GM23338 (cell line): Measurements from ENCODE around the gene ALG14. TPM values are rescaled to one million over a fixed set of nuclear protein-coding genes. Genes with fewer than 3 reads are reported as not detected.

Experiments
- ATAC-seq: fragments of 200-7000 bp; cut with Tn5 transposase; 3 replicates; pipeline ENCODE4 v1.9.1; 2020
- DNase-seq: peaks from one replicate; pipeline ENCODE4 v3.0.0-alpha.2; 2015; ENCODE audit warnings: low spot score
- H2AFZ ChIP-seq: fragments of 200-600 bp; sonication (generic); 2 replicates; pipeline ENCODE4 v1.8.0; 2016; ENCODE audit warnings: antibody characterized with exemption, mild to moderate bottlenecking, moderate library complexity
- H3F3A ChIP-seq: fragments of 200-600 bp; sonication (generic); replicated peaks from 2 replicates; pipeline ENCODE4 v1.8.0; 2017; ENCODE audit warnings: antibody characterized with exemption, mixed run types, low read depth
- H3K27ac ChIP-seq: fragments of 200-600 bp; sonication (generic); 2 replicates; pipeline ENCODE4 v1.6.1; 2016; ENCODE audit warnings: low read depth
- H3K27me3 ChIP-seq: fragments of 200-600 bp; sonication (generic); 2 replicates; pipeline ENCODE4 v1.8.0; 2016; ENCODE audit warnings: mild to moderate bottlenecking, mixed run types, moderate library complexity; ENCODE audit not compliant: insufficient read depth
- H3K36me3 ChIP-seq: fragments of 200-600 bp; sonication (generic); 2 replicates; pipeline ENCODE4 v1.8.0; 2016; ENCODE audit warnings: mild to moderate bottlenecking; ENCODE audit not compliant: insufficient read depth
- H3K4me1 ChIP-seq: fragments of 200-600 bp; sonication (generic); 2 replicates; pipeline ENCODE4 v1.8.0; 2016; ENCODE audit warnings: mild to moderate bottlenecking, moderate library complexity; ENCODE audit not compliant: insufficient read depth
- H3K4me2 ChIP-seq: fragments of 200-600 bp; sonication (generic); 2 replicates; pipeline ENCODE4 v1.7.1; 2017; ENCODE audit warnings: mixed run types
- H3K4me3 ChIP-seq: fragments of 200-600 bp; sonication (generic); 2 replicates; pipeline ENCODE4 v1.6.1; 2016; ENCODE audit warnings: mixed run types
- H3K79me2 ChIP-seq: fragments of 200-600 bp; sonication (generic); replicated peaks from 2 replicates; pipeline ENCODE4 v1.8.0; 2017; ENCODE audit warnings: mild to moderate bottlenecking; ENCODE audit not compliant: insufficient read depth
- H3K9me2 ChIP-seq: fragments of 200-600 bp; sonication (generic); 2 replicates; pipeline ENCODE4 v1.8.0; 2017; ENCODE audit not compliant: insufficient read depth
- H4K20me1 ChIP-seq: fragments of 200-600 bp; sonication (generic); replicated peaks from 2 replicates; pipeline ENCODE4 v1.8.0; 2017; ENCODE audit warnings: mild to moderate bottlenecking; ENCODE audit not compliant: insufficient read depth
- H3K27ac Mint-ChIP-seq: 2 replicates; pipeline ENCODE4 v1.8.0; 2020; ENCODE audit warnings: inconsistent platforms, mild to moderate bottlenecking, moderate library complexity, mixed read lengths
- H3K27me3 Mint-ChIP-seq: 3 replicates; pipeline ENCODE4 v1.8.0; 2022; ENCODE audit warnings: low read depth, mild to moderate bottlenecking, moderate library complexity, mixed read lengths, inconsistent platforms; ENCODE audit not compliant: insufficient read depth, poor library complexity
- H3K36me3 Mint-ChIP-seq: 3 replicates; pipeline ENCODE4 v1.8.0; 2021; ENCODE audit warnings: low read depth, mild to moderate bottlenecking, inconsistent platforms, moderate library complexity, mixed read lengths
- H3K4me1 Mint-ChIP-seq: 3 replicates; pipeline ENCODE4 v1.8.0; 2020; ENCODE audit warnings: mild to moderate bottlenecking, inconsistent platforms, mixed read lengths
- H3K4me3 Mint-ChIP-seq: 3 replicates; pipeline ENCODE4 v1.8.0; 2021; ENCODE audit warnings: moderate library complexity, mild to moderate bottlenecking, inconsistent platforms, mixed read lengths
- H3K9me3 Mint-ChIP-seq: 3 replicates; pipeline ENCODE4 v1.8.0; 2020; ENCODE audit warnings: moderate library complexity, mild to moderate bottlenecking, inconsistent platforms, mixed read lengths
- CREB1 ChIP-seq: fragments of 250-450 bp; sonication (Bioruptor Pico); IDR thresholded peaks from 2 replicates; pipeline ENCODE4 v1.5.0; 2020; ENCODE audit warnings: low read depth, mild to moderate bottlenecking, moderate library complexity
- CTCF ChIP-seq, 2 experiments: fragments of 200-600 bp in 1 of 2; sonication (generic) in 1 of 2; conservative IDR thresholded peaks; 2 replicates each; pipeline versions ENCODE4 v1.5.1 to v1.6.1; 2016 to 2017; ENCODE audit warnings: antibody characterized with exemption in 2 of 2, low read depth in 2 of 2, mild to moderate bottlenecking in 2 of 2, moderate library complexity in 1 of 2
- ETS1 ChIP-seq: IDR thresholded peaks from 2 replicates; pipeline ENCODE4 v1.6.1; 2016; ENCODE audit warnings: antibody characterized with exemption
- EZH2 ChIP-seq: fragments of 200-600 bp; sonication (generic); IDR thresholded peaks from one replicate; pipeline ENCODE4 v1.8.0; 2017; ENCODE audit warnings: antibody characterized with exemption, mild to moderate bottlenecking, low read depth; ENCODE audit not compliant: unreplicated experiment
- NANOG ChIP-seq: IDR thresholded peaks from 2 replicates; pipeline ENCODE4 v1.6.1; 2016; ENCODE audit warnings: antibody characterized with exemption, borderline replicate concordance
- POLR2AphosphoS5 ChIP-seq: IDR thresholded peaks from 2 replicates; pipeline ENCODE4 v1.6.1; 2016; ENCODE audit warnings: antibody characterized with exemption, low read depth
- STAT1 ChIP-seq: IDR thresholded peaks from one replicate; pipeline ENCODE4 v1.6.1; 2016; ENCODE audit warnings: antibody characterized with exemption; ENCODE audit not compliant: unreplicated experiment
- ZNF114 ChIP-seq: fragments of 250-450 bp; sonication (Bioruptor Pico); IDR thresholded peaks from 2 replicates; pipeline ENCODE4 v1.5.0; 2020; ENCODE audit warnings: mild to moderate bottlenecking, moderate library complexity
- ZNF331 ChIP-seq: fragments of 250-450 bp; sonication (Bioruptor Pico); IDR thresholded peaks from 2 replicates; pipeline ENCODE4 v1.5.0; 2020; ENCODE audit warnings: low read depth, mild to moderate bottlenecking, moderate library complexity
- ZNF462 ChIP-seq: fragments of 250-450 bp; sonication (Bioruptor Pico); IDR thresholded peaks from 2 replicates; pipeline ENCODE4 v1.5.0; 2020; ENCODE audit warnings: mild to moderate bottlenecking, moderate library complexity
- long read RNA-seq: library from polyadenylated mRNA; unstranded; transcript quantifications from one replicate; pipeline ENCODE4 v2.0.0, GENCODE V29; 2020; ENCODE audit not compliant: unreplicated experiment
- polyA plus RNA-seq: library from polyadenylated mRNA; unstranded; fragments of >200 nt; fragmentation: Nextera tagmentation; extraction: Ambion mirVana; gene quantifications from 2 replicates; pipeline ENCODE4 v1.2.1, GENCODE V29; 2016
- total RNA-seq: library from RNA; depleted of rRNA; stranded (reverse); fragments of >200 nt; shearing (Covaris generic); gene quantifications from 2 replicates; pipeline ENCODE4 v1.2.3, GENCODE V29; 2014; rRNA removed

The ALG14 gene
- 0.42 and 0.70 TPM in 2 replicates for total RNA-seq
- polyA plus RNA-seq: 2.8 and 4.1 TPM in 2 replicates
- long read RNA-seq, full-length matches to known transcripts: 7 of 10 reads
- long read RNA-seq, partial matches to known transcripts: 1 of 10 reads
- long read RNA-seq, other reads (novel, unspliced or antisense): 2 of 10 reads

GRCh38 chr1:95072532-95073419, at the start of gene ALG14:
Gene ALG14, minus strand, starts transcription at chr1:95072951. Its CDS starts 53 bp downstream, at chr1:95072898.
- Mint-ChIP-seq H3K27me3 (no peaks in the 10 kb centered on the region), H3K27ac (peak within 1 kb of the TSS; percentile 87; the same call in 1 of the 2 replicates), H3K36me3 (no peaks in the 10 kb centered on the region), H3K9me3 (no peaks in the 10 kb centered on the region), H3K4me1 (peaks cover 2% of the 10 kb centered on the region; the same call in 1 of the 3 replicates), H3K4me3 (peak within 1 kb of the TSS; percentile 96)
- H3F3A ChIP-seq: no peaks in the 10 kb centered on the region
- no peak within 1 kb of the TSS for H3K27ac ChIP-seq
- peak; percentile 96 for DNase-seq
- no peaks in the 10 kb centered on the region for H3K36me3 ChIP-seq
- no peaks in the 10 kb centered on the region for H3K9me2 ChIP-seq
- TF ChIP-seq ETS1: peak; percentile 95
- no peak for TF ChIP-seq EZH2
- TF ChIP-seq CREB1 (CRISPR knock-in tag): peak; percentile 48
- TF ChIP-seq NANOG: no peak
- no peak for TF ChIP-seq STAT1
- TF ChIP-seq ZNF331 (CRISPR knock-in tag): no peak
- no peak for TF ChIP-seq ZNF114 (CRISPR knock-in tag)
- no peak for TF ChIP-seq ZNF462
- peak; percentile 90 for TF ChIP-seq POLR2AphosphoS5
- no peak for TF ChIP-seq CTCF (conservative IDR thresholded peaks at IDR 0.05; ENCODE audit: low read depth in 2 of 2)
- H4K20me1 ChIP-seq: no peaks in the 10 kb centered on the region
- no peaks in the 10 kb centered on the region for H3K79me2 ChIP-seq
- peak within 1 kb of the TSS; percentile 85 for H3K4me2 ChIP-seq
- peaks cover 6% of the 10 kb centered on the region; the same call in 1 of the 2 replicates for H3K4me1 ChIP-seq
- no peaks in the 10 kb centered on the region; the same call in 1 of the 2 replicates for H3K27me3 ChIP-seq
- ATAC-seq: peak; percentile 99
- H2AFZ ChIP-seq: peak within 1 kb of the TSS; percentile 94
- H3K4me3 ChIP-seq: peak within 1 kb of the TSS; percentile 62
